Mucosa of gallbladder (tissue), 1 donor: ENCODE data around the gene GART. TPM values are rescaled to one million over a fixed set of nuclear protein-coding genes. Genes with fewer than 3 reads are reported as not detected.
"Not testable (repeated sequence)": the region's sequence is repeated elsewhere in the genome, so short reads cannot be mapped to it uniquely, and the experiment has no call there.

Source experiments
- DNase-seq: peaks from one replicate; pipeline ENCODE4 v3.0.0-alpha.2; 2020; ENCODE audit warnings: low spot score
- total RNA-seq: library from RNA; stranded (reverse); gene quantifications from one replicate; pipeline ENCODE4 v1.2.1, GENCODE V29; 2021
- donor health status: DM: no; HTN: no; CAD: no.

The GART gene
- total RNA-seq, 1 donor from 2014 or later: 51.9 TPM

GRCh38 chr21:33512481-33512880 is 29.4 kb downstream of the GART start:
- DNase-seq: no peak

DNA sequence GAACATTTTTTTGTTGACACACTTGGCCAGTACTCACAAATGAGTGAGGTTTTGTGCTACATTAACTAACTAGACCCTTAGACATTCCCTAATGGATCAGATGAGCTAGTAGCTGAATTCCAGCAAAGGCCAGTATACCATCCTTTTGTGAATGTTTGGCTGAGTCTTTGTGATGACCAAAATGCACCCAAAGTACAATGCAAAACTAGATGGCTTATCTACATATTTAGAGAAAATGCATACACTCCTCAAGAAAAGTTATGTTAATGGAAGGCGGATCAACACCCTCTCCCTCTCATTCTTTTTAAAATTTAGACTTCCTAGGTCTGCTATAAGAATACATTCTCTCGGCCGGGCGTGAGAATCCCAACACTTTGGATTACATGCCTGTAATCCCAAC is 30.3 kb downstream of the GART start:
- no peak for DNase-seq

DNA sequence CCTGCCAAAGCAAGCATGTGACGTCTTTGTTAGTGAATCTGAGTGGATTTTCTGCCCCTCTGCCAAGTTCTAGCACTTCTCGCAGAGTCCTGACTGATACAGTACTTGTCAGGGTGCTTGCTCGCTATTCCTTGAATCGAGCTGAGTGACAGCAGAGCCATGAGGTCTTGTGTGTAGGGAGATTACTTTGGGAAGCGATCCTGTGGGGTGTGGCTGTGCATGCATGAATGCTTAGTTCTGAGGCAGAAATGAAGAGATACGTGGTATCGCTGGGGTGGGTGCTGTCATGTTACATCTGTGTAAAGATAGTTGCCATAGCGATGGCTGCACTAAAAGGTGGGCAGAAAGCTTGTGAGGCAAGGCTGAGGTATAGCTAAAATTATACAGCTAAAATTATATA is 31.1 kb downstream of the GART start:
- DNase-seq: no peak

DNA sequence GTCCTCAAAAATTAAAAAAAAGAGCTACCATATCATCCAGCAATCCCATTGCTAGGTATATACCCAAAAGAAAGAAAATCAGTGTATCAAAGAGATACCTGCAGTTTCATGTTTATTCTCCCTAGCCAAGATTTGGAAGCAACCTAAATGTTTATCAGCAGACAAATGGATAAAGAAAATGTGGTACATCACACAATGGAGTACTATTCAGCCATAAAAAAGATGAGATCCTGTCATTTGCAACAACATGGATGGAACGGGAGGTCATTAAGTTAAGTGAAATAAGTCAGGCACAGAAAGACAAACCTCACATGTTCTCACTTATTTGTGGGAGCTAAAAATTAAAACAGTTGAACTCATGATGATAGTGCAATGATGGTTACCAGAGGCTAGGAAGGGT is 34.9 kb downstream of the GART start:
- DNase-seq: not testable (repeated sequence)

DNA sequence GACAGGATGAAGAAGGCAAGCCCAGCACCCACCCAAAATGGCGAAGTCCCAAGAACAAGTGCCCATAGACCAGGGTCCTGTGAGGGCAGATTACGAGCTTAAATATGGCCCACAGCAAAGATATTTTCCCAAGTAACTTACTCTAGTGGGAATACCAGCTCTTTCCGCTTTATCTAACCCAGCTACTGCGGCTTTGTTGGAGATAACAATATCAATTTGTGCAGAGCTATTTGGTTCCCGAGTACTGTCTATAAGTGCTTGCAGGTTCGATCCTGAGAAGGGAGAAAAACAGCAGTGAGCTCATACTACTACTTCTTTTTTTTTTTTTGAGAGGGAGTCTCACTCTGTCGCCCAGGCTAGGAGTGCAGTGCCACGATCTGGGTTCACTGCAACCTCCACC is 36.1 kb downstream of the GART start:
- DNase-seq: no peak

GRCh38 chr21:33496345-33496744 is 45.6 kb downstream of the GART start:
- DNase-seq: no peak

DNA sequence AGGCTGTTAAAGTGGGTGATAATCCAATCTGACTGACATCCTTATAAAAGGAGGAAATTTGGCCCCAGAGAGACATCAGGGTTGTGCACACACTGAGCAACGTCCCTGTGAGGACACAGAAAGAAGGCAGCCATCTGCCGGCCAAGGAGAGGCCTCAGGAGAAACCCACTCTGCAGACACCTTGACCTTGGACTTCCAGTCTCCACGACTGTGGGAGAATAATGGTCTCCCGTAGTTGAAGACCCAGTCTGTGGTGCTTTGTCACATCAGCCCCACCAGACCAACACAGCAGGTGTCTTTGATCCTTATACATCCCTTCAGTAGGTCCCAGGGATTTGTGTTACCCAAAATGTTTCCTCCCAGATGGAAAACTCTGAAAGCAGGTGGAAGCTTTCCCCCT is 46.2 kb downstream of the GART start:
- no peak for DNase-seq

- DNase-seq: no peak
Measured at GRCh38 chr21:33493756-33494155, 48.2 kb downstream of the GART start.

GRCh38 chr21:33492571-33492970 is 49.3 kb downstream of the GART start:
- no peak for DNase-seq

DNA sequence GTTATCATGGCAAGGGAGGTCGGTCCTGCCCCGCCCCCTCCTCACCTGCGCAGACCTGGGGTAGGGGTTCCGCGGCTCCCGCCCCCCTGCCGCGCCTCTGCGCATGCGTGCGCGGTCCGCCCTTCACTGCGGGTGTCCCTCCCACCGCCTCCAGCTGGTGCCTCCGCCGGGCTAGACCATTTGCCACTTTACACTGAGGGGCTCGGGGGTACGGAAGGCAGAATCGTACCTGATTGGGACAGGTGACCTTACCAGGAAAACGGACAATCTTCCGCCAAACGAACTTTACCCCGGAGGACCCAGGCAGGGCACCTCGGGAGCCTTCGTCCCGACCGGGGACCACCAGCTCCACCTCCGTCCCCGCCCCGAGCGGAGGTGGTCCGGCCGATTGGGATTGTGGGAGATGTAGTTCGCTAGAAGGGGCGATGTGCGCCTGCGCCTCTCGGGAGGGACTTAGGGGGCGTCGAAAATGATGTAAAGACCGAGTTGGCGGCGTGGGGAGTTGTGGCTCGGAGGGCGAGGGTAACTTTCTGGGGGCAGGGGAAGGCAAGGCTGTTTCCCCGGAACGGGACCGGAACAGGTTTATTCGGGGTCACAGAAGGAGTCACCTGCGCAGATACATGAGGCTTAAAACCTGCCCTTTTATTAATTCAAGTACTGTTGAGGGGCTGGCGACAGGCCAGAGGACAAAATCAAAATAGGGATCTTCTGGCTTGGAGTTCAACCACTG is 50.4 kb downstream of the GART start, which contains the start of gene DNAJC28:
Gene DNAJC28 (minus strand): TSS at position 344 of the 730 bp plus-strand sequence. CDS start 2,323 bp downstream, outside the sequence.
- peak; percentile 94 for DNase-seq

- no peak for DNase-seq
Measured at GRCh38 chr21:33490991-33491372, 50.9 kb downstream of the GART start.

GRCh38 chr21:33488936-33489335 is 53.0 kb downstream of the GART start:
- no peak for DNase-seq

DNA sequence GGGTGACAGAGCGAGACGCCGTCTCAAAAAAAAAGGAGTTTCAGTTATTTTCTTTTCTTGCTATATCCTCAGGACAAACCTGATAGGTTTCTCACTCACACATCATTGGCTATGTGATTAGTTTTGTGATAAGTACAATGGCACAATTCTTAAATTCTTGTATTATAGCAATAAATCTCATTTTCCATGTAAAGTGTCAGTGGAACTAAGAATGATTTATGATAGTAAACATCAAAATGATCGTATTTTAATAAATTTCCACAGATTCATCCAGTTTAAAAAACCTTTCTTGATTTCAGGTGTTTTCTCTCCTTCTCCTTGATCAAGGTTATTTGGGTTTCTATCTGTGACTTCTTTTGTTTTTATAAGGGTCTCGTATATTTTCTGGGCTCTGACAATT is 53.9 kb downstream of the GART start:
- DNase-seq: no peak

GRCh38 chr21:33481314-33481943 is 60.5 kb downstream of the GART start:
- DNase-seq: no peak

GRCh38 chr21:33480481-33481103 is 61.3 kb downstream of the GART start:
- no peak for DNase-seq

- peak; percentile 97 for DNase-seq
Measured at GRCh38 chr21:33479679-33480480, 62.0 kb downstream of the GART start, which contains the start of gene TMEM50B. Gene TMEM50B (minus strand): TSS chr21:33479974. CDS start chr21:33468885, 11,089 bp downstream.

- peak; percentile 26 for DNase-seq
Measured at GRCh38 chr21:33478935-33479678, 62.8 kb downstream of the GART start.

DNA sequence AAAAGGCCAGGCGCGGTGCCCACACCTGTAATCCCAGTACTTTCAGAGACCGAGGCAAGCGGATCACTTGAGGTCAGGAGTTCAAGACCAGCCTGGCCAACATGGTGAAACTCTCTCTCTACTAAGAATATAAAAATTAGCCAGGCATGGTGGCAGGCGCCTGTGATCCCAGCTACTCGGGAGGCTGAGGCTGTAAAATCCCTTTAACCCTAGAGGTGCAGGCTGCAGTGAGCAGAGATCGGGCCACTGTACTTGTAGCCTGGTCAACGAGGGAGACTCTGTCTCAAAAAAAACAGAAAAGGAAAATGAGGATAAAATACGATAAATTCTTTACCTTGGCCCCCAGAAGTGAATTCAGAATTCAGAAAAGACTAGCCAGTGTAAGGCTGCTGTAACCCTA is 63.7 kb downstream of the GART start:
- DNase-seq: no peak

- no peak for DNase-seq
Measured at GRCh38 chr21:33477066-33477465, 64.9 kb downstream of the GART start.

- no peak for DNase-seq
Measured at GRCh38 chr21:33473344-33473743, 68.6 kb downstream of the GART start.

DNA sequence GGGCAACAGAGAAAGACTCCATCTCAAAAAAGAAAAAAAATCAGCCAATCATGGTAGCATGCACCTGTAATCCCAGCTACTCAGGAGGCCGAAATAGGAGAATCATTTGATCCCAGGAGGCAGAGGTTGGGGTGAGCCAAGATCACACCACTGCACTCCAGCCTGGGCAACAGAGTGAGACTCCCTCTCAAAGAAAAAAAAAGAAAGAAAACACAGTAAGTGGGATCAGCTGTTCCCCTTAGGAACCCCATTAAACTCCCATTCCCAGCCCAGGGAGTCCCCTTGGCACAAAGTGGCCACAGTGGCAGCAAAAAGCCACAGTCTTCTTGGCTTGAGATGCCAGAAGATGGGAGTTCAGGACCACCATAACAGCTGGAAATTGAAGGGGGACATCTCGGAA is 71.2 kb downstream of the GART start:
- DNase-seq: no peak
